DND-41 (cell line): Measurements from ENCODE around the gene LGR4.

ENCODE experiments used
- EZH2 ChIP-seq: IDR thresholded peaks from 3 replicates; pipeline ENCODE4 v1.6.1; 2012; ENCODE audit warnings: borderline replicate concordance, low read depth, mild to moderate bottlenecking, moderate library complexity, low read length, inconsistent platforms; ENCODE audit not compliant: severe bottlenecking
- TF ChIP-seq, protein P1 (sequence below): IDR thresholded peaks from 2 replicates; pipeline ENCODE4 v1.5.1; 2012; ENCODE audit warnings: borderline replicate concordance, low read length, moderate library complexity, mild to moderate bottlenecking; ENCODE audit not compliant: poor library complexity, severe bottlenecking; ENCODE audit errors: extremely low read depth

GRCh38 chr11:27465629-27466028 is 7.0 kb downstream of the LGR4 start:
- TF ChIP-seq, protein P1, sequence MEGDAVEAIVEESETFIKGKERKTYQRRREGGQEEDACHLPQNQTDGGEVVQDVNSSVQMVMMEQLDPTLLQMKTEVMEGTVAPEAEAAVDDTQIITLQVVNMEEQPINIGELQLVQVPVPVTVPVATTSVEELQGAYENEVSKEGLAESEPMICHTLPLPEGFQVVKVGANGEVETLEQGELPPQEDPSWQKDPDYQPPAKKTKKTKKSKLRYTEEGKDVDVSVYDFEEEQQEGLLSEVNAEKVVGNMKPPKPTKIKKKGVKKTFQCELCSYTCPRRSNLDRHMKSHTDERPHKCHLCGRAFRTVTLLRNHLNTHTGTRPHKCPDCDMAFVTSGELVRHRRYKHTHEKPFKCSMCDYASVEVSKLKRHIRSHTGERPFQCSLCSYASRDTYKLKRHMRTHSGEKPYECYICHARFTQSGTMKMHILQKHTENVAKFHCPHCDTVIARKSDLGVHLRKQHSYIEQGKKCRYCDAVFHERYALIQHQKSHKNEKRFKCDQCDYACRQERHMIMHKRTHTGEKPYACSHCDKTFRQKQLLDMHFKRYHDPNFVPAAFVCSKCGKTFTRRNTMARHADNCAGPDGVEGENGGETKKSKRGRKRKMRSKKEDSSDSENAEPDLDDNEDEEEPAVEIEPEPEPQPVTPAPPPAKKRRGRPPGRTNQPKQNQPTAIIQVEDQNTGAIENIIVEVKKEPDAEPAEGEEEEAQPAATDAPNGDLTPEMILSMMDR, result no peak
- no peak for TF ChIP-seq EZH2
